Body of pancreas (tissue), 4 donors: Measurements from ENCODE around the gene KTN1.

Experiments
- CTCF ChIP-seq, 7 experiments: fragments of 450-650 bp in 4 of 7; fragments of 200-600 bp in 3 of 7; sonication (generic) in 3 of 7; IDR thresholded peaks; one replicate each; pipeline ENCODE4 v1.5.1; 2016 to 2019; ENCODE audit warnings: antibody characterized with exemption in 7 of 7
- POLR2A ChIP-seq, 3 donors: fragments of 450-650 bp; IDR thresholded peaks; one replicate each; pipeline ENCODE4 v1.6.1; 2016; ENCODE audit warnings: antibody characterized with exemption in 3 of 3, mild to moderate bottlenecking in 2 of 3

- TF ChIP-seq CTCF (IDR thresholded peaks at IDR 0.05) (no peak), POLR2A (IDR thresholded peaks at IDR 0.05) (no peak)
Measured at GRCh38 chr14:55593698-55594097, 13.7 kb downstream of the KTN1 start.
